DOHH2 (cell line): ENCODE results near the gene FNIP2.

Experiments
- H3F3A ChIP-seq: fragments of 200-600 bp; sonication (generic), shearing (Covaris generic); 2 replicates; pipeline ENCODE4 v1.6.0; 2016; ENCODE audit warnings: antibody characterized with exemption, mild to moderate bottlenecking; ENCODE audit not compliant: control insufficient read depth, insufficient read depth
- H3K27ac ChIP-seq: fragments of 200-600 bp; sonication (generic); 2 replicates; pipeline ENCODE4 v1.5.1; 2014; ENCODE audit warnings: low read depth, mild to moderate bottlenecking, low read length, moderate library complexity
- H3K27me3 ChIP-seq: fragments of 200-600 bp; sonication (generic); 2 replicates; pipeline ENCODE4 v1.6.1; 2014; ENCODE audit warnings: mild to moderate bottlenecking, low read length, mixed read lengths; ENCODE audit not compliant: control insufficient read depth
- H3K36me3 ChIP-seq: fragments of 200-600 bp; sonication (generic); 2 replicates; pipeline ENCODE4 v1.6.1; 2014; ENCODE audit warnings: mild to moderate bottlenecking, low read length, moderate library complexity, mixed read lengths; ENCODE audit not compliant: control insufficient read depth
- H3K4me1 ChIP-seq: fragments of 200-600 bp; sonication (generic); 2 replicates; pipeline ENCODE4 v1.6.1; 2014; ENCODE audit warnings: mild to moderate bottlenecking, low read length, mixed read lengths; ENCODE audit not compliant: control insufficient read depth
- H3K4me2 ChIP-seq: fragments of 200-600 bp; sonication (generic); 2 replicates; pipeline ENCODE4 v1.6.0; 2014; ENCODE audit warnings: mild to moderate bottlenecking, low read length, moderate library complexity
- H3K4me3 ChIP-seq: fragments of 200-600 bp; sonication (generic); 2 replicates; pipeline ENCODE4 v1.5.1; 2014; ENCODE audit warnings: mild to moderate bottlenecking, low read length, mixed read lengths
- H3K79me2 ChIP-seq: fragments of 200-600 bp; sonication (generic); 2 replicates; pipeline ENCODE4 v1.6.1; 2014; ENCODE audit warnings: mild to moderate bottlenecking, low read length, mixed read lengths; ENCODE audit not compliant: control insufficient read depth
- H3K9me2 ChIP-seq: fragments of 200-600 bp; sonication (generic); replicated peaks from 2 replicates; pipeline ENCODE4 v1.6.1; 2014; ENCODE audit warnings: mild to moderate bottlenecking, low read length, mixed read lengths; ENCODE audit not compliant: control insufficient read depth
- H3K9me3 ChIP-seq: fragments of 200-600 bp; sonication (generic); 2 replicates; pipeline ENCODE4 v1.6.1; 2014; ENCODE audit warnings: antibody characterized with exemption, low read length, mixed read lengths; ENCODE audit not compliant: control insufficient read depth, insufficient read depth
- H4K20me1 ChIP-seq: fragments of 200-600 bp; sonication (generic); 2 replicates; pipeline ENCODE4 v1.6.0; 2014; ENCODE audit warnings: low read depth, mild to moderate bottlenecking, antibody characterized with exemption, low read length, moderate library complexity; ENCODE audit not compliant: control insufficient read depth, insufficient read depth
- EZH2phosphoT487 ChIP-seq: fragments of 200-600 bp; sonication (generic); IDR thresholded peaks from 2 replicates; pipeline ENCODE4 v1.6.1; 2017; ENCODE audit warnings: borderline replicate concordance, mild to moderate bottlenecking, antibody characterized with exemption, low read length, moderate library complexity, mixed read lengths
- TF ChIP-seq, protein P1 (sequence below): fragments of 200-600 bp; sonication (generic); IDR thresholded peaks from one replicate; pipeline ENCODE4 v1.5.1; 2014; ENCODE audit warnings: antibody characterized with exemption, mild to moderate bottlenecking, low read depth, low read length; ENCODE audit not compliant: poor library complexity, severe bottlenecking

The FNIP2 gene

DNA sequence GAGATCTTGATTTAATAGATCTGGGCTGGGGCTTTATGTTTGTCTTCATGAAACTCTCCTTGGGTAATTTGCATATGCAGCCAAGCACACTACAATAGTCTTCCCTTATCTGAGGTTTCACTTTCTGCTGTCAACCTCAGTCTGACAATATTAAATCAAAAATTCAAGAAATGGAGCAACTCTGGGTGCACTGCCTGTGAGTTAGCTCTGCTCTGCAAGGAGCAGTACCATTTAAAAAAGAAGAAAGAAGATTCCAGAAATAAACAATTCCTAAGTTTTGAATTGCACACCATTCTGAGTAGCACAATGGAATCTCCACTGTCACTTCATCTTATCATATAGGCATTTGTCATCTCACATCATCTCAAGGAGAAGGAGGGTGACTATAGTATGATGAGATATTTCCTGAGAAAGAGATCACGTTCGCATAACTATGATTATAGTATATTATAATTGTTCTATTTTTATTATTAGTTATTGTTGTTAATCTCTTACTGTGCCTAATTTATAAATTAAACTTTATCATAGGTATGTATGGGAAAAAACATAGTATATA lies 9.4 kb downstream of the FNIP2 start:
- Histone ChIP-seq H3K4me2 (peak overlapping the region; percentile 78), H3K9me2 (no peaks in the 10 kb centered on the region), H3K4me3 (peak overlapping the region; percentile 47), H3K36me3 (no peaks in the 10 kb centered on the region), H3K27me3 (no peaks in the 10 kb centered on the region), H3F3A (no peaks in the 10 kb centered on the region), H3K79me2 (peaks cover 8% of the 10 kb centered on the region), H3K9me3 (no peaks in the 10 kb centered on the region), H3K27ac (peak overlapping the region; percentile 22; the same call in 1 of the 2 replicates), H4K20me1 (no peaks in the 10 kb centered on the region), H3K4me1 (peaks cover 20% of the 10 kb centered on the region)
- TF ChIP-seq, protein P1, sequence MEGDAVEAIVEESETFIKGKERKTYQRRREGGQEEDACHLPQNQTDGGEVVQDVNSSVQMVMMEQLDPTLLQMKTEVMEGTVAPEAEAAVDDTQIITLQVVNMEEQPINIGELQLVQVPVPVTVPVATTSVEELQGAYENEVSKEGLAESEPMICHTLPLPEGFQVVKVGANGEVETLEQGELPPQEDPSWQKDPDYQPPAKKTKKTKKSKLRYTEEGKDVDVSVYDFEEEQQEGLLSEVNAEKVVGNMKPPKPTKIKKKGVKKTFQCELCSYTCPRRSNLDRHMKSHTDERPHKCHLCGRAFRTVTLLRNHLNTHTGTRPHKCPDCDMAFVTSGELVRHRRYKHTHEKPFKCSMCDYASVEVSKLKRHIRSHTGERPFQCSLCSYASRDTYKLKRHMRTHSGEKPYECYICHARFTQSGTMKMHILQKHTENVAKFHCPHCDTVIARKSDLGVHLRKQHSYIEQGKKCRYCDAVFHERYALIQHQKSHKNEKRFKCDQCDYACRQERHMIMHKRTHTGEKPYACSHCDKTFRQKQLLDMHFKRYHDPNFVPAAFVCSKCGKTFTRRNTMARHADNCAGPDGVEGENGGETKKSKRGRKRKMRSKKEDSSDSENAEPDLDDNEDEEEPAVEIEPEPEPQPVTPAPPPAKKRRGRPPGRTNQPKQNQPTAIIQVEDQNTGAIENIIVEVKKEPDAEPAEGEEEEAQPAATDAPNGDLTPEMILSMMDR = no peak
- no peak for TF ChIP-seq EZH2phosphoT487

DNA sequence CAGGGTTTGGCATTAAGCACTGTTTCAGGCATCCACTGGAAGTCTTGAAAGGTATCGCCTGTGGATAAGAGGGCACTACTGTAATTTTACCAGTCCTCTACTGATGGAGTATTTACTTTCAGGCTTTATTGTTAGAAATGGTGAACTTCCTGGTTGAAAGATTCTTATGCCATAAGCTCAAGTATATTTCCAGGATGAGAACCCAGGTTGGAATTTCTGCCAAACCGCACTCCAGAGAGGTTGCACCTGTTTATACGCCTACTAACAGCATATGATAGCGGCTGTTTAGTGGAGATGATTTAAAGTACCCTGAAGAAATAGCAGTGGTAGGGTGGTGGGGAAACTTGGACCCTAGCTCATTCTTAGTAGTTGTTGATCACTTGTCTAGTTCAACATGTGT lies 9.9 kb downstream of the FNIP2 start:
- H3K4me1 ChIP-seq = peaks cover 20% of the 10 kb centered on the region
- no peaks in the 10 kb centered on the region for H3F3A ChIP-seq
- H3K36me3 ChIP-seq = no peaks in the 10 kb centered on the region
- H3K4me2 ChIP-seq = peak overlapping the region; percentile 32; the same call in 1 of the 2 replicates
- H3K27ac ChIP-seq = no peak overlapping the region
- no peak for TF ChIP-seq EZH2phosphoT487
- TF ChIP-seq, protein P1 = no peak
- no peak overlapping the region for H3K4me3 ChIP-seq
- no peaks in the 10 kb centered on the region for H3K27me3 ChIP-seq
- no peaks in the 10 kb centered on the region for H3K9me3 ChIP-seq
- H4K20me1 ChIP-seq = no peaks in the 10 kb centered on the region
- H3K79me2 ChIP-seq = peaks cover 8% of the 10 kb centered on the region
- no peaks in the 10 kb centered on the region for H3K9me2 ChIP-seq

DNA sequence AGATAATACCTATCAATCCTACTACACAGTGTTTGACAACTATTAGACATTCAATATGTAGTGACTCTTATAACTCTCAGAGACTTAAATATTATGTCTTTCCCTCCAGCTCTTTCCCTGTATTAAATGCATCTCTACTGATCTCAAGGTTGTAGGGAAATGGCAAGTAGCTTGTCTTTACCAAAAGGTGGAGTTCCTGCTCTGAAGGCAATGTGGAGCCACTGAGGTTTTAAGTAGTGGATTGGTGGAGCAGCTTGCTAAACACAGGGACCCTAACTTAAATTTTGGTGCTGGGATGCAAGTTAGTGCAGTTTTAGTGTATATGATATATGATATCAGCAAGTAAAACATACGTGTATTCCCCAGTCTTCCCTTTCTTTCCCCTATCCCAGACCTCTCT lies 13.1 kb downstream of the FNIP2 start:
- H3K4me1 ChIP-seq = peaks cover 20% of the 10 kb centered on the region
- H3K27me3 ChIP-seq = no peaks in the 10 kb centered on the region
- no peak for TF ChIP-seq EZH2phosphoT487
- TF ChIP-seq, protein P1 = no peak
- no peak overlapping the region for H3K4me3 ChIP-seq
- no peak overlapping the region for H3K27ac ChIP-seq
- no peak overlapping the region for H3K4me2 ChIP-seq
- no peaks in the 10 kb centered on the region for H3K36me3 ChIP-seq
- no peaks in the 10 kb centered on the region for H3F3A ChIP-seq
- peaks cover 8% of the 10 kb centered on the region for H3K79me2 ChIP-seq
- no peaks in the 10 kb centered on the region for H3K9me3 ChIP-seq
- no peaks in the 10 kb centered on the region for H3K9me2 ChIP-seq
- H4K20me1 ChIP-seq = no peaks in the 10 kb centered on the region
